IMR-90 (cell line): ENCODE results near the gene PPP1R16B. TPM values are rescaled to one million over a fixed set of nuclear protein-coding genes. Genes with fewer than 3 reads are reported as not detected.

ENCODE experiments used
- ATAC-seq: fragments of 200-7000 bp; cut with Tn5 transposase; 2 replicates; pipeline ENCODE4 v1.9.1; 2020; ENCODE audit warnings: low read depth, mild to moderate bottlenecking, moderate library complexity
- BruUV-seq: library from RNA; stranded (reverse); fragments of 400-500 nt; replicated peaks from 2 replicates; lab custom pipeline; 2021; lab: Mats Ljungman, UMichigan
- CTCF ChIA-PET: fragments of 300-600 bp; formaldehyde crosslinking; extraction: SDS; loops from one replicate; lab custom pipeline; 2021; ENCODE audit warnings: antibody characterized with exemption; lab: Yijun Ruan, JAX
- POLR2A ChIA-PET: fragments of 300-600 bp; sonication (Branson Sonifier 250); formaldehyde crosslinking; loops from one replicate; lab custom pipeline; 2022; ENCODE audit warnings: antibody characterized with exemption; ENCODE audit not compliant: unreplicated experiment; lab: Charles Lee
- DNase-seq: peaks from one replicate; pipeline ENCODE4 v3.0.0; 2013
- H2AFZ ChIP-seq: replicated peaks from 2 replicates; pipeline ENCODE3; 2013; ENCODE audit warnings: low read length, mild to moderate bottlenecking; ENCODE audit not compliant: poor library complexity
- H2AK5ac ChIP-seq: 2 replicates; pipeline ENCODE4 v1.6.1; 2013; ENCODE audit warnings: low read depth, low read length, inconsistent platforms
- H2AK9ac ChIP-seq: replicated peaks from 2 replicates; pipeline ENCODE3; 2013; ENCODE audit warnings: mild to moderate bottlenecking, low read depth, low read length, moderate library complexity; ENCODE audit not compliant: poor library complexity
- H2BK120ac ChIP-seq: 2 replicates; pipeline ENCODE4 v1.6.1; 2013; ENCODE audit warnings: low read depth, low read length, inconsistent platforms
- H2BK15ac ChIP-seq: 3 replicates; pipeline ENCODE4 v1.6.1; 2013; ENCODE audit warnings: low read depth, low read length, inconsistent platforms
- H2BK20ac ChIP-seq: 2 replicates; pipeline ENCODE4 v1.6.1; 2013; ENCODE audit warnings: low read depth, mild to moderate bottlenecking, inconsistent platforms, low read length, moderate library complexity
- H2BK5ac ChIP-seq: 2 replicates; pipeline ENCODE4 v1.6.1; 2013; ENCODE audit warnings: mild to moderate bottlenecking, low read depth, low read length, inconsistent platforms; ENCODE audit not compliant: poor library complexity, severe bottlenecking
- H3K14ac ChIP-seq: replicated peaks from 2 replicates; pipeline ENCODE4 v1.6.1; 2013; ENCODE audit warnings: low read depth, low read length, inconsistent platforms
- H3K18ac ChIP-seq: 2 replicates; pipeline ENCODE4 v1.6.1; 2013; ENCODE audit warnings: low read depth, low read length, control low read depth
- H3K23ac ChIP-seq: 2 replicates; pipeline ENCODE4 v1.6.1; 2013; ENCODE audit warnings: low read depth, low read length, inconsistent platforms
- H3K27ac ChIP-seq: 2 replicates; pipeline ENCODE4 v1.5.1; 2013; ENCODE audit warnings: mild to moderate bottlenecking, control low read depth, low read length; ENCODE audit not compliant: insufficient read depth
- H3K27me3 ChIP-seq: 2 replicates; pipeline ENCODE4 v1.6.1; 2013; ENCODE audit warnings: low read length; ENCODE audit not compliant: control insufficient read depth, insufficient read depth
- H3K36me3 ChIP-seq: 2 replicates; pipeline ENCODE4 v1.6.1; 2013; ENCODE audit warnings: low read length, mixed read lengths; ENCODE audit not compliant: control insufficient read depth, insufficient read depth
- H3K4ac ChIP-seq: 2 replicates; pipeline ENCODE4 v1.6.1; 2013; ENCODE audit warnings: low read depth, low read length, inconsistent platforms
- H3K4me1 ChIP-seq: 2 replicates; pipeline ENCODE4 v1.6.1; 2013; ENCODE audit warnings: low read length, mixed read lengths; ENCODE audit not compliant: control insufficient read depth, insufficient read depth
- H3K4me2 ChIP-seq: 2 replicates; pipeline ENCODE4 v1.6.1; 2013; ENCODE audit warnings: low read depth, mild to moderate bottlenecking, control low read depth, low read length, moderate library complexity
- H3K4me3 ChIP-seq: 2 replicates; pipeline ENCODE4 v1.5.1; 2013; ENCODE audit warnings: low read depth, mild to moderate bottlenecking, control low read depth, low read length, moderate library complexity; ENCODE audit not compliant: insufficient read depth
- H3K56ac ChIP-seq: 2 replicates; pipeline ENCODE4 v1.6.1; 2013; ENCODE audit warnings: low read length, inconsistent platforms; ENCODE audit not compliant: insufficient read depth; ENCODE audit errors: extremely low read depth
- H3K79me1 ChIP-seq, 2 experiments: 2 replicates each; pipeline ENCODE4 v1.6.1; 2013; ENCODE audit warnings: low read length in 2 of 2, inconsistent platforms in 1 of 2, low read depth in 1 of 2
- H3K9ac ChIP-seq: 2 replicates; pipeline ENCODE4 v1.6.1; 2013; ENCODE audit warnings: low read depth, low read length, control low read depth
- H3K9me1 ChIP-seq: 2 replicates; pipeline ENCODE4 v1.6.1; 2013; ENCODE audit warnings: low read length, inconsistent platforms; ENCODE audit not compliant: insufficient read depth
- H3K9me3 ChIP-seq: 2 replicates; pipeline ENCODE4 v1.6.1; 2013; ENCODE audit warnings: low read length; ENCODE audit not compliant: control insufficient read depth, insufficient read depth
- H4K20me1 ChIP-seq: 2 replicates; pipeline ENCODE4 v1.6.1; 2013; ENCODE audit warnings: low read length, inconsistent platforms; ENCODE audit not compliant: insufficient read depth
- H4K5ac ChIP-seq: 2 replicates; pipeline ENCODE4 v1.6.1; 2013; ENCODE audit warnings: mild to moderate bottlenecking, low read depth, low read length, control low read depth
- H4K8ac ChIP-seq, 2 experiments: 2 replicates each; pipeline ENCODE4 v1.6.1; 2013; ENCODE audit warnings: low read depth in 2 of 2, low read length in 2 of 2, control low read depth in 1 of 2, inconsistent platforms in 1 of 2
- H4K91ac ChIP-seq: 2 replicates; pipeline ENCODE4 v1.6.1; 2013; ENCODE audit warnings: low read depth, low read length, inconsistent platforms; ENCODE audit not compliant: insufficient read depth
- CEBPB ChIP-seq: IDR thresholded peaks from 2 replicates; pipeline ENCODE4 v1.6.1; 2012; ENCODE audit warnings: low read depth, low read length, improper control_type of control experiment
- MXI1 ChIP-seq: IDR thresholded peaks from 2 replicates; pipeline ENCODE4 v1.6.1; 2012; ENCODE audit warnings: low read depth, mild to moderate bottlenecking, low read length, moderate library complexity, borderline replicate concordance
- SMC3 ChIP-seq: fragments of 150-350 bp; IDR thresholded peaks from 2 replicates; pipeline ENCODE4 v1.6.1; 2016; ENCODE audit warnings: low read depth, mild to moderate bottlenecking, antibody characterized with exemption, low read length, moderate library complexity
- WGBS, 2 experiments: methylation state at CpG; one replicate each; pipeline versions ENCODE4 v1.1.5 to v1.1.7; 2013; ENCODE audit warnings: missing lambda C conversion rate in 2 of 2; ENCODE audit not compliant: insufficient read length in 1 of 2; ENCODE audit errors: extremely low coverage in 2 of 2; 5-methylcytosine and 5-hydroxymethylcytosine counted together
- dilution Hi-C: fragments of 300-500 bp; cut with HindIII; formaldehyde crosslinking; loops from one replicate; pipeline ENCODE4 v1.14.3; 2018; ENCODE audit warnings: low sequenced_read_pairs; ENCODE audit not compliant: unreplicated experiment
- in situ Hi-C: fragments of 300-500 bp; cut with MboI; formaldehyde crosslinking; loops from 3 replicates; pipeline ENCODE4 v1.14.3; 2019; ENCODE audit warnings: low sequenced_read_pairs, inconsistent platforms, mixed read lengths
- intact Hi-C: fragments of 100-400 bp; cut with micrococcal nuclease; formaldehyde crosslinking; loops from 2 replicates; pipeline ENCODE4 v1.10.0; 2022
- polyA plus RNA-seq, 3 experiments: library from polyadenylated mRNA; depleted of rRNA; stranded (reverse); fragments of >200 nt; gene quantifications; 2 replicates each; pipeline ENCODE4 v1.2.3, GENCODE V29; 2012; ENCODE audit warnings: low replicate concordance in 1 of 3
- total RNA-seq: library from RNA; depleted of rRNA; stranded (reverse); fragments of >200 nt; gene quantifications from 2 replicates; pipeline ENCODE4 v1.2.3, GENCODE V29; 2012

The PPP1R16B gene
- total and polyA plus RNA-seq, 2 of the 4 experiments (the other 2 are of a cell fraction) = not detected

- Histone ChIP-seq H2BK120ac (no peak overlapping the region), H3K56ac (no peak overlapping the region), H2BK5ac (no peak overlapping the region), H3K9me1 (no peaks in the 10 kb centered on the region), H3K79me1 (no peaks in the 10 kb centered on the region), H3K23ac (no peak overlapping the region), H3K9ac (no peak overlapping the region), H2AK9ac (no peak overlapping the region), H3K36me3 (no peaks in the 10 kb centered on the region), H3K27me3 (no peaks in the 10 kb centered on the region; the same call in none of the 2 replicates), H4K91ac (no peak overlapping the region), H3K4me1 (no peaks in the 10 kb centered on the region), H2AK5ac (no peak overlapping the region), H3K14ac (no peak overlapping the region), H4K20me1 (no peaks in the 10 kb centered on the region), H3K4ac (no peak overlapping the region), H2AFZ (no peak overlapping the region), H3K9me3 (no peaks in the 10 kb centered on the region), H3K27ac (no peak overlapping the region), H4K5ac (no peak overlapping the region), H4K8ac (no peak overlapping the region), H3K18ac (no peak overlapping the region), H2BK15ac (no peak overlapping the region), H2BK20ac (no peak overlapping the region), H3K4me3 (no peak overlapping the region), H3K4me2 (no peak overlapping the region)
- in situ Hi-C loops (no loop called here), dilution Hi-C loops (no loop called here), intact Hi-C loops (no loop called here)
- POLR2A ChIA-PET = no interaction called here
- TF ChIP-seq SMC3 (no peak), MXI1 (no peak), CEBPB (no peak)
- DNase-seq (no peak), ATAC-seq (no peak)
- CTCF ChIA-PET = no interaction called here
- BruUV-seq = no TSS peak
- WGBS, 2 experiments = no CpG with 5 or more reads among the region's 1 CpG
Measured at GRCh38 chr20:38861071-38861401, 55.5 kb downstream of the PPP1R16B start.
